GOT3 (cell line): ENCODE results near the gene FILIP1L.

Source experiments
- DNase-seq: peaks from one replicate; lab custom pipeline; 2025; ENCODE audit warnings: mixed read lengths; lab: John Stamatoyannopoulos, UW

The FILIP1L gene

DNA sequence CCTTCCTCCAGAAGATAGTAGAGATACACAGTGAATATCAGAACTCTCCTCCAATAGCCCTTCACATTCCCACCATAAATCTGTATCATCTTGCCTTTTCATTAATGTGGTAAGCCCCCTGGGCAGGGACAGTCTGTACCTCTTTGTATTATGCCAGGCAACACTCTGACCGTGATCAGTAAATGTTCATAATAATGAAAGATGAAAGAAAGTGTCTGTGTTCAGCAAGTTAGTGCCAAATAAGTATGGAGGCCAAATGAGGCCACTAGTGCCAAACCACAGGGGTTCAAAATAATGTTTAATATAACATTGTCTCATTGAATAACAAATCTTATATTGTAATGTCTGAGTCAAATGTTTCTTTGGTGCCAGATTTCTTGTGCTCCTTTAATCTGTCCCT, 192.3 kb downstream of the FILIP1L start:
- DNase-seq: no peak

DNA sequence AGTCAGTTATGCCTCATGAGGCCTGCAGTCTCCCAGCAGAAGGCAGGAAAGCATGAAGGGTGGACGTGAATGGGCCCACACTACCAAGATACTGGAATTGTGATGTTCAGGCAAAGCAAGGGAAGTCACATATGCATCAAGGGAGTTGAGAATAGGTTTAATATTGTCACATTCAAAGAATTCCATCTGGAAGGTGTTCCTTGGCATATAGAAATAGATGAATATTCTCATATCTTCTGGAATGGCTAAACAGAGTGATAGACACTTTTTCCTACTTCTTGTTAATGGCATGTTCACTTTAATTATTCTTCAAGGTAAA, 193.0 kb downstream of the FILIP1L start:
- DNase-seq: no peak

DNA sequence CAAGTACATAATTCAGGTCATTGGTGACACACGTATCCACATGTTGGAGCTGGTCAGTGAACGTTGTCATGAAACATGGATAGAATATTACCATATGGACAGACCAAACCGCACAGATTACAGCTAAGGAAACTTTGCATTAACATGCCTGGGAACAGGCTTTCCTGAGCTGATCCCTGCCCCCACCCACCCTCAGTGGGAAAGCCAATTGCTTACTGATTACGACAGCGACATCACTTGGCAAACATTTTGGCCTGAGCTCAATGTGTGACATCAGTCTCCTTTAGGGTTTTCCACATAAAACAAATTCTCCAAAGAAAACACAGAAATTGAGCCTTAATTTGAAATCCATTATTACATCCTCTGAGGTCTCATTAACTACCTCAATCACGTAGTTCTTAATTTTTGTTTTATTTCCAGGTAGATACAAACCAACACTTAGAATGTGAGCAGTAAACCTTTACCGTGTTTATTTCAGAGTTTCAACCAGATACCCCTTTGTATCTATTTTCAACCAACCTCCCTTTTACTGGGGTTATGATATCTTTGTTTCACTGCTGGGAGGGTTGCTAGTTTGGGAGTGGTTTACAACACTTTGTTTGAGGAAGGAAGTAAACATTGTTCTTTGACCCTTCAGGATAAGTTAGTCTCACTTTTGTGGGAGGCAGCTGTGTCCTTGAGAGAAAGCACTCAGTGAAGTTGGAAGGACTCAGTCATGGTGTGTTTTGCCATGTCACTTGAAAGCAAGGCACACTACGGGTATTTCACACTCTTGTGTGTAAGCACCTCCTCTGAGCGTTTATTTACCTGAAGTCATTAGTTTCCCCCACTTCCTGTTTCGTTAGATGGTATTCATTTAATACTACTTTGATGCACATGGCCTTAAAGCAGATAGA, 193.6 kb downstream of the FILIP1L start:
- DNase-seq: no peak

DNA sequence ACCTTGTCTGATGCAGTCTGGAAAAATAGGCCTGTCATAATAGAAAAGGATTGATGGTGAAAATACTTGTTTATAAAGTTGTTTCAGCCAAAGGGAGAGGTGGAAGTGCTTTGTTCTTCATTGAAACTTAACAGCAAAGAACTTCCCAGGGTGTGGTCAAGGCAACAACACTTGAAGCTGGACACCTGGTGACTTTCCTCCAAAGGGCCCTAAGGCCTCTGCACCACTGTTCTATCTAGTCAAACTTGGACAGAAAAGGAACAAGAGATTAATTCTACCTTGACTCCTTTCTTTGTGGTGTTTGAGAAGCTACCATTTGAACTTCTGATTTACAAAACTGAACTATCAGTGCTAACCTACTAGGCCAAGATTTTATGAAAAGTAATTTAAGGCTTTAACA, 194.6 kb downstream of the FILIP1L start:
- no peak for DNase-seq

DNA sequence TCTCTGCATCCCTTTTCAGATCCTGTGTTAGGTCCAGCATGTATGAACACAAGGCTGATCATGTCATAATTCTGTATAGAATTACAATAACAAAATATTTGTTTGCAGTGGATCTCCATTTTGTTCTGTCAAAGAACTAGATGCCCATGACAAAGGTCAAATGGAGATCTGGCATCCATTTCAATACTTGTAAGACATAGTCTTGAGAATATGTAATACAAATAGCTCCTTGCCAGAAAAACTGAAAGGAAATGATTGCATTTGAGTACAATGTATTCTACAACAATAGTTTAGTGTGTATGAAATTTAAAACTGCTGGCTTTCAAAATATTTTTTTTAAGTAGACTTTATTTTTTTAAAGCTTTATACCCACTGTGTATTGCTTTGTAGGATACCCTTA, 195.6 kb downstream of the FILIP1L start:
- no peak for DNase-seq

DNA sequence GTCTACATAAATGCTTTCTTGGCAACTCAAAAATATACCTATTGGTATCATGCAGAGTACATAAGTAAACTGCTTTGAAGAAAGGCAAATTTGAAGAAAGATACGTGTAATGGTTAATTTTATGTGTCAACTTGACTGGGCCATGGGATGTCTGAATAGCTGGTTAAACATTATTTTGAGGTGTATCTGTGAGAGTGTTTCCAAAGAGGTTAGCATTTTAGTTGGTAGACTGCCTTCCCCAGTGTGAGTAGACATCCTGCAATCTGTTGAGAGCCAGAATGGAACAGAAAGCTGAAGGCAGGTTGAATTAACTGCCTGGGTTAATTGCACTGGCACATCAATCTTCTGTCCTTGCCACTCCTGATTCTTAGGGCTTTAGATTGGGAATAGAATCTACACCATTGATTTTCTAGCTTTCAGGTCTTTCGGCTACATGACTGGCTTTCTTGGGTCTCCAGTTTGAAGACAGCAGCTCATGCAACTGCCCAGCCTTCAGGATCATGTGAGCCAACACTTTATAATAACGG, 198.3 kb downstream of the FILIP1L start:
- DNase-seq: no peak

DNA sequence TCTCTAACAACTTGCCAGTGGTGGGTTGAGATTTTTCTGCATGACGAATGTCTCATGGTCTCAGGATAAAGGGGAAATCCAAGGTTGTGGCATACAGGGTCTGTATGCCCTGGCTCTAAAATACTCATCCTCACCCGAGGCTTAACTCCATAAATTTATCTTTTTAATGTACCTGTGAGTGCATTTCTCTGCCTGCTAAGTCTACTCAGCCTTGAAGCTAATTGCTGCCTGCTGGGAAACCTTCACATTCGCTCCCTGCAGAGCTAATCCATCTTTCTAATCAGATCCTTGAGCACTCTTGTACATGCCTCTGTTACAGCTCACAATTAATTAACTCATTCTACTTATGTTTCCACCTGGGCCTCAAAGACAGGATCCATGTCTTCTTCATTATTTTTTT, 202.9 kb downstream of the FILIP1L start:
- DNase-seq: no peak

DNA sequence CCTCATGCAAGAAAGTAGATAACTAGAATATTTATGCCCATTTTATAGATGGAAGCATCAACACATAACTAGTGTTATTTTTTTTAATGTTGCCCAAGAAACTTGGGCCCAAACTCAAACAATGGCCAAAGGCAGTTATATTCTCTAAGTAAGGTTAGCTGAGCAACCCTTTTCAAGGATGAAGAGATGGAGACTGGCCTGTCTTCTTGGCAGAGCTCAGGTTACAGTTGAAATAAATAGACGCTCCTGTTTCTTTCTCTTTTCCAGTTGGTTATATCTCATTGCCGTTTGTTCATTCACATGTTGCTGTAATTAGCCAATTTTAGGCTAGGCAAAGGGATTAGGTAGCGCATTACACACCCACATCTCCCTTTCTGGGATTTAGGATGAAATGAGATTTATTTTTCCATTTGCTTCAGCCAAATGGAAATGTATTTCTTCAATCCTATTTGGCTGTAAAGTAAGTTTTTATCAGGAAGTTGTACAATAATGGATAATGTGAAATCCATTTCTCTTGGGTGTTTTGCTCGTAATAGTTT, 203.5 kb downstream of the FILIP1L start:
- DNase-seq: no peak

DNA sequence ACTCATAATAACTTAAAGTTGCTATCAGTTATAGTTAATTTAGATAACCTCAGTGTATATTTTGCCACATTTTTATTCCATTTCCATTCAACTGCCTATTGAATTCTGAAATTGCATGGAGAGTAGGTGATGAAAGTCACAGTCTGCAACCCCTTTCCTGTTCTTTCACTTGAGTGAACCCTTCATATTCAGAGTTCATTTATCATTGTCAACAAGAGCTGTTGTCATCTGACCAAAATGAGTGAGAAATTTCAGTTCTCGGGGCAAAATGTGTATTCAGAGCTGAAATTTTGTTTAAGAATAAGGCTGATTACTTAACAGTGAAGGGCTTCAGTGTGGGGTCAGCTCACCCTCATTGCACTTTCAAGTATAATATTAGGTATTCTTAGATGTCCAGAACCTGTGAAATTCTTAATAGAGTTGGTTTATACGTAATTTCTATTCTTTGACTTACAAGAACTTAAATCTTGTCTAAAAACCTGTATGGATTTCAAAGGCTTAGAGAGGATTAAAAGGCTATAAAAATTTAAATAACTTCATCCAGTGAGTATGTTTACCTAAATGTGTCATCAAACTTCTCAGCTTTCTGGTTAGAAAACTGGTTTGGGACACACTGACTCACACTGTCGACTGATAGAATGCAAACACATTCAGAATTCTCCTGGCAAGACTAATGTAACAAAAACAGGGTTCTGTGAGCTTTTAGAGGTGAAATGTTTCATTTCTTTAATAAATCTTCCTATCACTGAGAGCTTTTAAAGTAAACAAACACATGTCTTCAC, 204.4 kb downstream of the FILIP1L start:
- no peak for DNase-seq

DNA sequence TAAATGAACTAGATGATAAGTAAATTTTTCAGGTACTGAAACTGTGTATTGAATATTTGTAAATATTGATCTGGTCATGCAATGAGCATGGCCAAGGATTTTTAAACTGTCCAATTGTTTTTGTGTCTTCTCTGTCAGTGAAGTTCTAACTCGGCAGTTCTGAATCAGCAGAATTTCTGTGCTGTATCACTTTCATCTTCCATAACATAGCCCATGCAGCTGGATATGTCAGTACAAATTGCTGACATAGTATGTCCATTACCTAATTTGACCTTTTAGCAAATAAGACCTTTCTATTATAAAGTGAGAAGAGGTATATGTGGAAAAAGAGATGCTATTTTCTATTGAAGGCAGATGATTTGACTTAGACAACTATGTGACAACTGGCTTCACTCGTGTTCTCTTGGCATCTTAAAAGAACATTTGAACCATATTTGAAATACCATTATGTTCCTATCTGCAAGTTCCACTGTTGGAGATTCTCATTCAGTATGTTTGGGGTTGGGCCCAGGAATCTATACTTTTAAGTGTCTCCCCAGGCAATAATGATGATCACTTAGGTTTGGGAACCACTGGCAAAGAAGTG, 206.2 kb downstream of the FILIP1L start:
- no peak for DNase-seq

DNA sequence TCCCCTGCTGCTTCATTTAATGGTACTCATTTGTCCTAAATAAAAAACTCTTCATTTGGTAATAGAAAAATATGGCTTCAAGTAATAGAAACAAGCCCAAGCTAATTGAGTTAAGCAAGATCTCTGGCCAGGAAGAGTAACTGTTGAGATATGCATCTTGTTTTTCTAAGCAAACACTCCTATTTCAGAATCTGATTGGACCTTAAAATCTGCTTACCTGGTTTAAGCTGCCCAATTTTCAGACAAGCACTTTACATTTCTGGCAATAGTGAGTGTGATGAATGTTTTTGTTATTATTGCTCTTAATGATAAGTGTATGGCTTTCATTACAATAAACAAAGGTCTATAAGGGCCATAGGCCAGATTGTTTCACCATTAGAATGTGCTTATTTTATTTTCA, 210.4 kb downstream of the FILIP1L start:
- DNase-seq: no peak

DNA sequence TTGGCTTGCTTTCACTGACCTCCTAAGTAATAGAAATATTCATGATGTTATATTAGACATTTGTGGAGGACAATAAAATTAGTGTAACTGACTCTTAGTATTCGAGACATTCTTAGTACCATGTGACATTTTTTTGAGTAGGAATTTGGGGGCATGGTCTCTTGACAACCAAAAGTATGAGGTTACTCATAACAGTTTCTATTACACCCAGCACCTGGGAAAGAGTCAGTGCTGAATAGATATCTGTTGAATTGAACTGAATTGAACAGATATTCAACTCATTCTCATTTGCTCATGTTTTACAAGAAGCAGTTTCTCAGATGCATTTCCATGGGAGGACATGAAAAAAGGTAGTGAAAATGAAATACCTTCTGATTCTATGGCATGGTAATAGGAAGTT, 212.2 kb downstream of the FILIP1L start:
- no peak for DNase-seq

DNA sequence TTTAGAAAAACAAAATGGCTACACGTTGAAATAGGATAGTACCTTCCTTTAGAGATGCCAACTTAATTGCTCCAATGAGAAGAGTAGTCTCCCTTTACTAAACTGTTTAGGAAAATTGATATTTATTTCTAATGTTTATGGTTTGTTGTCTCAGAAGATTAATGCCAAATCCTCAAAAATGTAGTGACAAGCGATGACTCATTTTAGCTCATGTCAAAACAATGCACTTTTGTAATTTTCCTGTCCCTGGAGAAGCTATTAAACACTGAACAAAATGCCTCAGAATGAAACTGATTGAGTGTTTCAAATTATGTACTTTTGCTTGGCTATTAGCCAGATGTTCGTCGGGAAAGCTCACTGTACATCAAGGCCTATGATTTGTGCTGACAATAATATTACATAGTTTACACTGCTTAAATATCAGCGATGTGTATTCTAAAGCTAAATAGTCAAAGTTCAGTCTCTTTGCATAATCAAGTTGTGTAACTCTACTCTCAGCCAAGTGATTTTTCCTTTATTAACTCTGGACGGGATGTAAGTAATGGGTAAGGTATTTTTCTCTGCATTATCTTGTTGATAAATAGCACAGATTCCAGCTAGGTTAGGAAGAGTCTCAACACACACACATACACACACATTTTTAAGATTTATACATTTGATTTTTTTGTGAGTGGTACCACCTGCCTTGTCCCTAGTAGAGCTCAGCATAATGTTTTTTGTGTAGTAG, 212.9 kb downstream of the FILIP1L start:
- no peak for DNase-seq

DNA sequence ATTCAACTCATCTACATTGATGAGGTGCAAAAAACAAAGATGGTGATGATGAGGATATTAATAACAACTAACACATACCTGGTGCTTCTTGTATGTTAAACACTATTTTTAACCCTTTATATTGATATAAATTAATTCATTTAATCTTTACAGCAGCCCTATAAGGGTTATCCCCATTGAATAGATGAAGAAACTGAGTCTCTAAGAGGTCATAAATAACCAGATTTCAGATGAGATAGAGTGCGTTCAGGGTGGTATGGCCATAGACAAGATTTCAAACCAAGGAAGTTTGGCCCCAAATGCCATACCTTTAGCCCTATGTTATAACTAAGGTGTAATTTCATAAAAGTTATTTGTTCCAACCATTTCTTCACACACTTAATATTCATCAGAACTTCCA, 214.1 kb downstream of the FILIP1L start:
- no peak for DNase-seq

DNA sequence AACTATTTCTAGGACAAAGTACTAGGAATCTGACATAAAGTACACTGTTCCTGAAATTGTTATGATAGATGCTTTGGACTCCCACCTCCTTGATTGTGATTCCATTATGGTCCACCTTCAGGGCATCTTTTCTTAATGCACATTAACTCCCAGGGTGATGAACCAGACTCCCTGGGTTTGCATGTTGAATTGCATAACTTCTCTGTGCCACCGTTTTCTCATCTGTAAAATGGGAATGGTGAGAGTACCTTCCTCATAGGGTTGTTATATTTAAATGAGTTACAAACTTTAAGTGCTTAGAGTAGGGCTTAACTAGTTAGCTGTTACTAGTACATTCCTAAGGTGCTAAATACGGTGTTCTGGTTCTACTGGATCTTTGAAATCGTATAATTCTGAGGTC, 214.7 kb downstream of the FILIP1L start:
- DNase-seq: no peak

DNA sequence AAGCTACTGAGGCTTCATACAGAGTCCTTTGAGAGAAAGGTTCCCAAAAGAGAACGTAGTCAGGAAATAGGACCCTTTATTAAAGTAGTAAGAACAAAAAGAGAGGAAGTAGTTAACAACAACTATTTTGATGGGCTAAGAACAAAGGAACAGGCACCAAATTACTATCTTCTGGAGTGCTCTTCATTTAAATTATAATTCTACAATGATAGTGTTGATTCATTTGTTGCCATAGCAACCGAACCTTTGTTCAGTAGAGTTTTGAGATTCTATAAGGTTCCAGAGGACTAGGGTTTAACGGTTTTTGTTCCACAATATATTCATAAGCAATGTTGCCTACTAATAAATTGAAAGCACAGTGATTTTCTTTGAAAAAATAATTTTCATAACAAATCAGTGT, 217.8 kb downstream of the FILIP1L start:
- DNase-seq: no peak

DNA sequence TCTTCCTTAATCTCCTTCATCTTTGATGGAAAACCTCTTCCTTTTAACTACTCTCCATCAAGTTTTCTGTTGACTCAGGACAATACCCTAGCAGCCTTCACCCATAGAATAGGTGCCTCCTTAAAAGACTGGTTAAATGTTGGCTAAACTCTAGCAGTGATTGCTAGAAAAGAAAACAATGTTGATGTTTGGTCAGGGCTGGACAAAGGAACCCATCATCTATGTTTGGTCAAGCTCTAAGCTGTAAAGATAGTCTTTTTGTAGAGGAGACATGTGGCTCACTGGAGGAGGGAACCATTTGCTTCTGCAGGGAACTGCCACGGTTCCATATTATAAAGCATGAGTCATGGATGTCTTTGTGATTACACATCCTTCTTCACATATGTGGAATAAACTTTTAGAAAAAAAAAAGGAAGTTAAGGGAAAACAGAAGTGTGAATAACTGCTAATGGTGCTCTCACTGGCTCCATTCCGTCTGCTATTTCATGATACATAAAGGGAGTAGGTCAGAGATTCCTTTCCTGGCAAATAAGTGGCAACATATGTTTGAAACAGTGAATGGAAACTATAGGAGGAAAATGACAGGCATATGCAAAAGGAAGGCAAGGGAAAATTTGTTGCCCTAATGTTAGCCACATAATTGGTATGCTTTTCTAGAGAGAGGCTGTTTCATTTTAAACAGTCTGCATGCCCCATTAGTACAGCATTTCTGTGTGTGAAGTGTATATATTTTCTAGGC, 218.4 kb downstream of the FILIP1L start:
- no peak for DNase-seq

DNA sequence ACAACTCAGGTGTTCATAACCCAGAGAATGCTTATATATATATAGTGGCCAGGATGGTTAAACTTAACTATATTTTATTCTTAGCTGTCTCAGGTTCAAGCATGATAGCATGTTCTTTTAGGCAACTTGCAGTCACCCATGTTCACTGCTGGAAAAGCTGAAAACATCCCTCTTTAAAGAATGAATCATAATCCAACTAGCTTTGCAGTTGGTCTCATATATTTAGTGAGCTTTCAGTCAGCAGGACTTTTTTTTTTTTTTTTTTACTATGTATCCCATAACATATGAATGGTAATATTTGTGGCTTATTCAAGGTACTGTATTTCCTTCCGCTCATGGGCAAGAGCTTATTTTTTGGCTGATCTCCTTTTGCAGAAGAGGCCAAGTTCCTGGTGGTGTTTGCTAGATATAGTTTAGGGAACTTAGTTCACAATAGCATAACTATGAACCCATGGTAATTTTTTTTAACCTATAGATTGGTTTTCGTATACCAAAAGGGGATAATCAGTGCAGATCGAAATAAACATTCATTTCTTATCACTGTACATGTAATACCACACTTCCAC, 219.1 kb downstream of the FILIP1L start:
- DNase-seq: no peak

DNA sequence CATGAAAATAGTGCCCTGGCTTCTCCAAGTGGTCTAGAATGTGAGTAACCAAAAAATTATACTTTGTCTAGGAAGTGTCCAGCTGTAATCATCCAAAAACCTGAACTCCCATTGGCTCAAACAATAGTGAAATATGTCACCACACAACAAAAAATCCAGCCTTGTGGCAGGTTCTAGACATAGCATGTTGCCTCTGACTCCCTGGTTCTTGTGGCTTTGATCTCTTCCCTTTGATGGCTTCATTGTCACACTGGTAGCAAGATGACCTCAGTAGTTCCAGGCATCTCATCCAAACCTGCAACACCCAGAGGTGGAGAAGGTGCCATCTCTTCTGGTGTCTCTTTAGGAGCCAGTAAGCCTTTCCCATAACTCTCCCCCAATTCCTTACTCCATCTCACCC, 222.0 kb downstream of the FILIP1L start:
- no peak for DNase-seq

DNA sequence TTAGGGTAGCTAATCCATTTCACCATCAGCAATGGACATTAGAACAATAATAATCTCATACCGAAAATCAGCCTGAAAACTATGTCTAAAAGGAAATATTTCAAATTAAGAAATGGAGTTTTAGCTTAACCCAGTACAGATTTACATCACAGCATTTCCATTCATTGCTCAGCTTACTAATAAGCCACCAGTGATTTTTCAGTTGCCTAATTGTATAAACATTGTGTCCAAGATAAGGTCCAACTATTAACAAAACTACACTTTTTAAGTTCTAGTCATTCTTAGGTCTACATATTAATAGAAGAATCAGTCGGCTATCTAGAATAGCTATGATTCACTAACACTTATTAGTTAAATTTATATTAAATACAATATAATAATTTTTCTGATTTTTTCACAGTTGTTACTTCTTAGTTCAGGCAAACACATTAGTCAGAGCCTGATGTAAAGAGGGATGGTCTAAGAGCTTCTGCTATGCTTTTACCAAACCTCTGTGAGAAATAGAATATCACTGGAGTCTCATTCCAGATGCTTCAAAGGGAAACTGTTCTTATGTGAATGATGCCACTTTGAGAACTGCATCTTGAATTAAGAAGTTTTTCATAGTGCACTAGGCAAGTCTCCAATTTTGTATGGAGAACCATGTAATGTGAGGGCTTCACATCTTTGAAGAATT, 222.6 kb downstream of the FILIP1L start:
- DNase-seq: no peak
